ENCODE data around the gene B4GALT2. TPM values are rescaled to one million over a fixed set of nuclear protein-coding genes. Genes with fewer than 3 reads are reported as not detected.

Gene B4GALT2
- total and polyA plus RNA-seq, 2 donors (not counting 3 experiments of a cell fraction or from before 2014, with no cell fraction given) = 80.0 to 103 TPM

DNA sequence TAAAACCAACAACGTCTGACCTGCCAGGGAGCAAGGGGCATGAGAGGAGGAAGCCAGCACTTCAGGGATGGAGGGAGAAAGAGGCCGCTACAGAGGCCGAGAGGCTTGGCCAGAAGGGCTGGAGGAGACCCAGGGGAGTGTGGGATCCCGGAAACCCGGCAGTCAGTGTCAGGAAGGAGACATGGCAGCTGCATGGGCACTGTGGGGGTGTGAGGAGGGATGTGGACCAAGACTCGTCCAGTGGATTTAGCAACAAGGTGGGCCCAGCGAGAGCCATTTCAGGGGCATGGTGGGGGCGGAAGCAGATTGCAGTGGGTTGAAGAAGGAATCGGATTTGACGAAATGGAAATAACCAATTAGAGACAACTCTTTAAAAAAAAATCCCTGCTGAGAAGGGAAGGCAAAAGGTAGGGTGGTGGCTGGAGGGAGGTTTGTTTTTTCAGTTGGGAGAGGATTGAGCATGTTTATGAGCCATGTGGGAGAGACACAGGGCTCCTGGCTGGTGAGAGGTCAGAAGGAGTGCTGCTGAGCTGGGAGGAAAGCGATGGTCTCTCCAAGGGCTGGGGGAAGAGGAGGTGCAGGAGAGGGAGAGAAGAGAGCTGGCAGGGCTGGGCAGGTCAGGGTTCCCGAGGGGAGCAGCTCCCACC is 4.4 kb downstream of the B4GALT2 start:
- DNase-seq (ENCODE audit: low read depth, low spot score) (no peak), FAIRE-seq (no peak)
- no peaks in the 10 kb centered on the region for H3K27me3 ChIP-seq (ENCODE audit: control insufficient read depth in 2 of 2, insufficient read depth in 2 of 2, low read length in 2 of 2)
- H3K9me1 ChIP-seq (replicated peaks; ENCODE audit: control insufficient read depth, extremely low read depth, insufficient read depth, low read length) = no peaks in the 10 kb centered on the region
- no TSS peak for BruUV-seq (replicated peaks)
- no peaks in the 10 kb centered on the region for H4K20me1 ChIP-seq (replicated peaks; ENCODE audit: control insufficient read depth, extremely low read depth, insufficient read depth, low read length)
- no peaks in the 10 kb centered on the region for H3K9me3 ChIP-seq (replicated peaks; ENCODE audit: control insufficient read depth, insufficient read depth, low read length)
- peaks cover 14% of the 10 kb centered on the region for H3K4me1 ChIP-seq (ENCODE audit: control insufficient read depth, extremely low read depth, insufficient read depth, low read length)
- no peak overlapping the region for H2AFZ ChIP-seq (ENCODE audit: low read depth, low read length)
- TF ChIP-seq JUN (IDR thresholded peaks at IDR 0.05; ENCODE audit: borderline replicate concordance, insufficient read depth, insufficient read length, low read depth) (no peak), POLR2A (IDR thresholded peaks at IDR 0.05; ENCODE audit: low read depth, low read length) (no peak), GATA2 (IDR thresholded peaks at IDR 0.05; ENCODE audit: insufficient read depth, insufficient read length, low read depth, low read length) (no peak), FOS (IDR thresholded peaks at IDR 0.05; ENCODE audit: borderline replicate concordance, insufficient read depth, low read length) (no peak), MYC (IDR thresholded peaks at IDR 0.05; ENCODE audit: low read depth, low read length) (no peak), POLR2AphosphoS5 (IDR thresholded peaks at IDR 0.05; ENCODE audit: insufficient read depth, low read depth, low read length) (no peak), EZH2 (IDR thresholded peaks at IDR 0.05; ENCODE audit: borderline replicate concordance, low read depth, low read length, severe bottlenecking) (no peak)
- TF ChIP-seq, protein P1, sequence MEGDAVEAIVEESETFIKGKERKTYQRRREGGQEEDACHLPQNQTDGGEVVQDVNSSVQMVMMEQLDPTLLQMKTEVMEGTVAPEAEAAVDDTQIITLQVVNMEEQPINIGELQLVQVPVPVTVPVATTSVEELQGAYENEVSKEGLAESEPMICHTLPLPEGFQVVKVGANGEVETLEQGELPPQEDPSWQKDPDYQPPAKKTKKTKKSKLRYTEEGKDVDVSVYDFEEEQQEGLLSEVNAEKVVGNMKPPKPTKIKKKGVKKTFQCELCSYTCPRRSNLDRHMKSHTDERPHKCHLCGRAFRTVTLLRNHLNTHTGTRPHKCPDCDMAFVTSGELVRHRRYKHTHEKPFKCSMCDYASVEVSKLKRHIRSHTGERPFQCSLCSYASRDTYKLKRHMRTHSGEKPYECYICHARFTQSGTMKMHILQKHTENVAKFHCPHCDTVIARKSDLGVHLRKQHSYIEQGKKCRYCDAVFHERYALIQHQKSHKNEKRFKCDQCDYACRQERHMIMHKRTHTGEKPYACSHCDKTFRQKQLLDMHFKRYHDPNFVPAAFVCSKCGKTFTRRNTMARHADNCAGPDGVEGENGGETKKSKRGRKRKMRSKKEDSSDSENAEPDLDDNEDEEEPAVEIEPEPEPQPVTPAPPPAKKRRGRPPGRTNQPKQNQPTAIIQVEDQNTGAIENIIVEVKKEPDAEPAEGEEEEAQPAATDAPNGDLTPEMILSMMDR (IDR thresholded peaks at IDR 0.05; ENCODE audit: extremely low read depth in 1 of 2, insufficient read depth in 1 of 2, low read depth in 1 of 2, low read length in 2 of 2) = no peak
- TF ChIP-seq, protein P2, sequence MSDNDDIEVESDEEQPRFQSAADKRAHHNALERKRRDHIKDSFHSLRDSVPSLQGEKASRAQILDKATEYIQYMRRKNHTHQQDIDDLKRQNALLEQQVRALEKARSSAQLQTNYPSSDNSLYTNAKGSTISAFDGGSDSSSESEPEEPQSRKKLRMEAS (IDR thresholded peaks at IDR 0.05; ENCODE audit: insufficient read depth, insufficient read length) = no peak
- no peak overlapping the region for H3K27ac ChIP-seq (ENCODE audit: insufficient read depth, low read depth, low read length)
- peaks cover 0 to 10% of the 10 kb centered on the region in 2 experiments for H3K36me3 ChIP-seq (ENCODE audit: control insufficient read depth in 2 of 2, extremely low read depth in 1 of 2, insufficient read depth in 2 of 2, low read length in 2 of 2)
- intact Hi-C loops (cut with micrococcal nuclease) = no loop called here
- no peak overlapping the region for H3K4me2 ChIP-seq (ENCODE audit: insufficient read depth, low read length)
- H3K4me3 ChIP-seq (replicated peaks in 1 of 3; ENCODE audit: insufficient read depth in 1 of 3, low read depth in 1 of 3, low read length in 3 of 3) = no peak overlapping the region
- dilution Hi-C loops (cut with MboI; ENCODE audit: extremely low pct_ligation_motif_present, low sequenced_read_pairs) = no loop called here
- ChIA-PET POLR2A (no interaction called here), CTCF (no interaction called here)
- H3K9ac ChIP-seq (replicated peaks; ENCODE audit: extremely low read depth, insufficient read depth, low read length) = no peak overlapping the region
- H3K79me2 ChIP-seq (ENCODE audit: control insufficient read depth, insufficient read depth, low read length) = peaks cover 23% of the 10 kb centered on the region

Measured in endothelial cell of umbilical vein (primary cell).